Erythroblast (primary cell): ENCODE data around the gene HIBCH.
"Not testable (repeated sequence)": the region's sequence is repeated elsewhere in the genome, so short reads cannot be mapped to it uniquely, and the experiment has no call there.

ENCODE experiments used
- GATA1 ChIP-seq: IDR thresholded peaks from 2 replicates; pipeline ENCODE4 v1.6.1; 2011; ENCODE audit warnings: low read depth, mild to moderate bottlenecking, control low read depth, low read length, moderate library complexity
- POLR2A ChIP-seq: IDR thresholded peaks from 2 replicates; pipeline ENCODE4 v1.6.1; 2011; ENCODE audit warnings: mild to moderate bottlenecking, low read length

- TF ChIP-seq POLR2A, GATA1: not testable (repeated sequence)
Observed at GRCh38 chr2:190222745-190223144, 96.9 kb downstream of the HIBCH start.
